SKM-1 treated with dmso at 0.1 percent for 144 hours (cell line): ENCODE data around the gene JPH4.

Experiments used
- DNase-seq: peaks from one replicate; lab custom pipeline; 2025; ENCODE audit not compliant: unreplicated experiment; lab: John Stamatoyannopoulos, UW

JPH4 gene

DNA sequence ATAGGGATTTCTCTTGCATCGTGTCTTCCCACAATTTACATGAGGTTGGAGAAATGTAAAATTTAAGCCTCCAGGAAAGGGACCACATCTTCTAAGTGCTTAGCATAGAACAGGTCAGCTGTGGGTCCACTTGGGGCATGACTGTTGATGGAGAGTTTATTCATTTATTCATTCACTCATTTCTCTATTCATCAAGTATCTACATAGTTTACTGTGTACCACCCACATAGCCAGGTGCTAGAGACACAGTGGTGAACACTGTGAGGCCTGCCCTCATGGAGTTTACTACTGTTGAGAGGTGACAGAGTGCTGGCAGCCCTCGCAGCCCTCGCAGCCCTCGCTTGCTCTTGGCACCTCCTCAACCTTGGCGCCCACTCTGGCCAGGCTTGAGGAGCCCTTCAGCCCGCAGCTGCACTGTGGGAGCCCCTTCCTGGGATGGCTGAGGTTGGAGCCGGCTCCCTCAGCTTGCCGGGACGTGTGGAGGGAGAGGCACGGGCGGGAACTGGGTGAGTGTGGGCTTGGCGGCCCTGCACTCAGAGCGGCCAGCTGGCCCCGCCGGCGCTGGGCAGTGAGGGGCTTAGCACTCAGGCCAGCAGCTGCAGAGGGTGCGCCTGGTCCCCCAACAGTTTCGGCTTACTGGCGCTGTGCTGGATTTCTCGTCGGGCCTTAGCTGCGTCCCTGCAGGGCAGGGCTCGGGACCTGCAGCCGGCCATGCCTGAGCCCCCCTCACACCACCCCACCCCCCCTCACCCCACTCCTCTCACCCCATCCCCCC, 1.7 kb upstream of the JPH4 start:
- no peak for DNase-seq

- DNase-seq: no peak
Observed at GRCh38 chr14:23579739-23580138, 1.1 kb upstream of the JPH4 start.

DNA sequence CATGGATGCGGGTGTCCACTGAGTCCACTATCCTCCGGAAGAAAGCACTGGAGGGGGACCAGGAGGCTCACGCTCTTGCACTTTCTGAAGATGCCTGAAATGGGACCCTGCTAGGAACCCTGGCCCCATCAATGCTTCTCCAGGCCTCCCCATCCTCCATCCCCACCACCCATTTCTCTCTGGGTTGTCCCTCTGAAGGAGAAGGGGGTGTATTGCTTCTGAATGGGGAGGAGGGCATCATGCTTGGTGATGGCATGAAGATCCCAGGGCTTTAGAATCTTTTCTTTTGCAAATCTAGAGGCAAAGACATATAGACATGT, 681 bp upstream of the JPH4 start:
- DNase-seq: no peak

GRCh38 chr14:23577710-23578392, 739 bp downstream of the JPH4 start:
- no peak for DNase-seq

- DNase-seq: no peak
Observed at GRCh38 chr14:23577004-23577681, 1.4 kb downstream of the JPH4 start.

GRCh38 chr14:23573384-23574015, 5.1 kb downstream of the JPH4 start:
- DNase-seq: no peak

DNA sequence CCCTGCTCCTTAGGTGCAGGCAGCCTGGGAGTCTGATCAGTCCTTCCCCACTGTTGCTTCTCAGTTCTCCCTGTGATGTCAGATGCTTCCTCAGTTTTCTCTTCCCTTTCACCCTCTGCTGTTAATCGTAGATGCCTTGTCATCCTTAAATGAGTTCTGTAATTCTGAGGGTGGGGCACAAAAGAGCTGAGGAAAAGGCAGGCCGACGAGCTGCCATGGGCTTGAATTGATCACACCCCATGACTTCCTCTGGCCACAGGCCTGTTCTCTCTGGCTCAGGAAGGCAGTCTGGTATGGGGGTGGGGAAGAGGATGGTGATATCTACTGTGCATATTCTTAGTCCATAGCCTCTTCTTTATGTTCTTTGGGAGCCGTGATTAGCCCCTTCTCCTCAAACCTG, 5.8 kb downstream of the JPH4 start:
- no peak for DNase-seq

GRCh38 chr14:23572524-23572828, 6.1 kb downstream of the JPH4 start:
- no peak for DNase-seq

GRCh38 chr14:23571701-23572523, 6.7 kb downstream of the JPH4 start:
- no peak for DNase-seq

GRCh38 chr14:23570806-23571483, 7.6 kb downstream of the JPH4 start:
- DNase-seq: no peak

DNA sequence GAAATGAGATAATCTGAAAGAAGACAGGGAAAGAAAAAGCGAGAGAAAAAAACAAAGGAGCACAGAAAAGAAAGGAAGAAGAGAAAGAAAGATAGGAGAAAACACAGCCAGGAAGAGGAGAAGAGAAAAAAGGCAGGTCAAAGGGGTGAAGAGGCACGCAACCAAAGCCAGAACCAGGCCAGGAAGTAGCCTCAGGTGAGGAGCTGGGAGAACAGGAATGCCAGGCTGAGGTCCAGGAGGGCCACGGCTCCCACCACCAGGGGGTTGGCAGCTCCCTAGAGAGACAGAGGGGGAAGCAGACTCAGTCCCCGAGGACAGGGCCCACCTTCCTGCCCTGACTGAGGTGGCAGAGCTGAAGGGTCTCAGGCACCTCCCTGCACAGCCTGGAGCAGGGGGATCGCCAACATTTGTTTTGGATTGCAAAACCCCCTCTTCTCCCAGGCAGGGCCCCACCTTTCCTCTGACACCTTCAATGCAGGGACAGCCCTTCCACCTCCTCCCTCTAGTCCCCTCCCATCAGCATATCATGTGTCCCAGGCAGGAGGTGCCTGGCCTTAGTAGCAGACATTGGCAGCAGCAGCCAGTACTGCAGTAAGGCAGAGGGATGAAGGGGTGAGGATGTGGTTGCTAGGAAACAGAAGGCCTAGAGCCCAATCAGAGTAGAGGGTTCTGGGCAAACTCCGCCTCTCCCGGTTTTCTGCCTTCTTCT, 9.0 kb downstream of the JPH4 start:
- no peak for DNase-seq

DNA sequence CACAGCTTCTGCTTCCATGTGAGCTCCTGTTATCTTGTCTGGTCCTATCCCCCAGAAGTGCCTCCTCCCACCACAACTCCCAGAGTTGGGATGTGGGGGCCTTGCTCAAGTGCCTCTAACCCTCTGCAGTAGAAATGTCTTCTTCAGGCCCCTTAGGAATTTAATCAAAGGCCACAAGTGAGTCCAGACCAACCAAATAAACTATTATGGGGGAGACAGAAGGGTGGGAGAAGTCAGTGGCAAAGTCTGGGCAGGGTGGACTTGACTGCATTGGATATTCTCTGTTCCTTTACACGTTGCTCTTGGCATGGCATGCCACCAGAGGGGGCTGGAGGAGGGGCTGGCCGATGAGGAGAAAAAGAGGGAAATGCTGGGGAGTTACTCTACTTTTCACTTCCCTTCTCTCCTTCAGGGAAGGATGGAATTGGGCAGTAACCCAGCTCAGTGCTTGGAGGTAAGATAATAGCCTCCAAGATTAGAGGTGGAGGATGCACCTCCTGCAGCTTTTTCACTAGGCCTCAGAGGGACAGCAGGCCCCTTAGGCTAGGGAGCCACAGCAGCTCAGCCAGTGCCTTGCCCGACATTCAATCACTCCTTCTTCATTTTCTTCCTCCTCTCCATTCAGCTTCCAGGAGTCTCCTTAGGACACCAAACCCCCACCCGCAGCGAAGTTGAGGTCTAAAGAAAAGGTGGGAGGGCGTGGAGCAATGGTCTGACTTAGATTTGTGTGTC, 9.8 kb downstream of the JPH4 start:
- DNase-seq: no peak

DNA sequence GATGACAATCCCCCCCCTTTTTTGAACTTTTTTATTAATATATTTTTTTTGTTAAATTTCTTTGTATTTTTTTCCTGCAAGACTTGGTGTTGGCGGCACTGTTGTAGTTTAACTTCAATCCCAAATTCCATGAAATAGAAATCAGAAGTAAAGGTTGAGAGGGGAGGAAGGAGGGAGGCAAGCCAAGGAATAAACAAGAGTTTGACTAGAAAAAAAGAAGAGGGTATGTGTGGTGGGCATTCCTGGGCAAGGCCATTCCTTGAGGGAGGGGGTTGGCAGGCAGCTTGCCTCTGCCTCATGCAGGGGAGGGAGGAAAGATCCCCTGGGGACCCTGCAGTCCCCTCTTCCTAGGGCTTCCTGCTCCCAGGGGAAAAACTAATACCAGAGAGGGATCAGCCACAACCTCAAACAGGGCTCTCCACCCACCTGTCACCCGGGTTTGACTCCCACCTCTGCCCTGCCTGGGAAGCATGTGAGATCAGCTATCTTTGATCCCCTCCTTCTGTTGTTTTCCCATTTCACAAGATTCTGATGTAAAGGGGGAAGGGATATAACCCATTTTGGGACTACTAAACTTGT, 10.5 kb downstream of the JPH4 start:
- no peak for DNase-seq

DNA sequence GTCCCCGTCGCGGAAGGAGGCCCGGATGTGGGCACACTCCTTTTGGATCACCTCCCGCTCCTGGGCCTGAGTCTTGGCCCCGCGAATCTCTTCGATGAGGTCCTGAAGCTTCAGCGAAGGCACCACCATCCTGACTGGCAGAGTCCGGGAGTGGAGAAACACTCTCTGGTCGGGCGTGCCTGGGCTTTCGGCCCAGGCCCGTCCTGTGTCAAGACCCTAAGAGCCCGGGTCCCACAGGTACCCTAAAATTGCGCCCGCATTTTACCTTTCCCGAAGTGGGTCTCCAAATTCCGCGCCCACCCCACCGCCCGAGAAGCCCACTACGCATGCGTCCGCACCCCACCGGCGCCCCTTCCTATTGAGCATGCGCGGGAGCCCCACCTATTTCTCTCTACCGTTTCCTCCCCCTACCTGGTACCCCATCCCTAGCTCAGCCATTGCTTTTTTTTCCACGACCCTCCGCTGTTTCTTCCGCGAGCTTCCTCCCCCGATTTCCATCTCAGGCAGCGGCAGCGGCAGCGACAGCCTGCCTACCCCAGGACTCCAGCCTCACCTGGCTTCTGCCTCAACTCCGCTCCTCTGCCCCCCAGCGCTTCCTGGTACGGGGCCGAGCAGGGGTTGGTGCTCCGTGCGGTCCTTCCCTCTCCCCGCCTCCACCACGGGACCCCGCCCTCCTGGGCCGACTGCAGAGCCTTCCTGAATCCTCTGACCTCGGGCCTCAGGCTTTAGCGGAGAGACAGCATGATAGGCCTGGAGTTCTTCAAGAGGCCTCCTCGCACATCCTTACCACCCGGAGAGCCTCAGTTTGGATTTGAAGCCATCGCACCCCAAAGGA, 11.2 kb downstream of the JPH4 start, which contains the start of gene AP1G2:
TSS of gene AP1G2 (minus strand) at position 606 of the 835 bp plus-strand sequence. CDS start at position 129, 477 bp downstream.
- peak; percentile 52 for DNase-seq

DNA sequence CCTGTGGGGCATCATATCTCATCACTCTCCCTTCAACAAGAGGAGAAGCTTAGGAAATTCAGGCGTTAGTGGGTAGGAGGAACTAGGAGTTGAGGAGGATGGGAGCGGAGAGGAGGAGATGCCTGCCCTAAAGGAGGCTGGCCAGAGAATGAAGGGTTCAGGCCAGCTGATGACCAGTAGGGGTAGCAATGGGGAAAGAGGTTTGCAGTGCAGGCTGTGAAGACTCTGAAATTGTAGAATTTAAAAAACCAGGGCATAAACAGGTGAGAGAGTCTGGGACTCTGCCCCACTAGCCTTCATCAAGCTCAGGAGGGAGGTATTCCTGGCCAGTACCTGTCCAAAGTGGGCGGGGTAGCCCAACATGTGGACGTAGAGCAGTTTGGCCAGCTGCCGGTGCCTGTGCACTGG, 11.8 kb downstream of the JPH4 start:
- no peak for DNase-seq

DNA sequence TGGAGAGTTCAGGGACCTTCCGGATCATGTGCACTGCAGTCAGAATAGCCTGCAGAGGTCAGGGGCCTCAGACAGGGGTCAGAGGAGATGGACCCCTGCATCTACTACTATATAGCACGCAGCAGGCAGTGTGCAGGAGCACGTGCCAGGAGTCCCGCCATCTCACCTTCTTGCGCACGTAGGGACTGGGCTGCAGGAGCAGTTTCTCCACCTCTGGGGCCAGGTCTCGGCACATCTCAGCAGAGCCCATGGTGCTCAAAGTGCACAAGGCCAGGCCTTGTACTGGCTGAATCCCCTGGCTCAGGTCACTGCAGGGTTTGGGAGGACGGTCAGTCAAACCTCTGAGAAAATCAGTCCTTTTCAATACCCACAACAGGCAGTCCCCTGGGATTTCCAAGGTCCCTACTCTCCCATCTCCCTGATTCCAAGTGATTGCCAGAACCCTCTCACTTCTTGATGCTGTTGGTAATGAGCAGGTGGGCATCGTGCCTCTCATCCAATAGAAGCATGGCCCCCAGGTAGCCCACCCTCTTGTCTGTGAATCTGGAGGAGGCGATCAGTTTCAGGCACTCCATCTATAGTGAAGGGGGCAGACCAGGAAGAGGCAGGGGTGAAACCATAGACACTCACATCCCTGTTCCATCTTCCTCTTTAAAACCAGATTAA, 12.3 kb downstream of the JPH4 start:
- no peak for DNase-seq

GRCh38 chr14:23565626-23566025, 13.0 kb downstream of the JPH4 start:
- no peak for DNase-seq
